HL-60 (cell line): Measurements from ENCODE around the gene HAUS8.

Experiments used
- DNase-seq, 2 experiments: peaks; one replicate each; pipeline ENCODE4 v3.0.0-alpha.2; 2010 to 2020; ENCODE audit warnings: low read depth in 1 of 2, low spot score in 1 of 2
- H3K27ac ChIP-seq: fragments of 250-450 bp; sonication (Bioruptor Pico); replicated peaks from 2 replicates; pipeline ENCODE4 v1.5.1; 2020; ENCODE audit warnings: mild to moderate bottlenecking, moderate library complexity
- H3K27me3 ChIP-seq: fragments of 250-450 bp; sonication (Bioruptor Pico); 2 replicates; pipeline ENCODE4 v1.5.1; 2021; ENCODE audit warnings: mild to moderate bottlenecking, moderate library complexity; ENCODE audit not compliant: insufficient read depth, poor library complexity, severe bottlenecking
- H3K4me3 ChIP-seq: replicated peaks from 2 replicates; pipeline ENCODE4 v1.5.1; 2011; ENCODE audit warnings: mild to moderate bottlenecking, control low read depth, low read length; ENCODE audit not compliant: insufficient read depth
- CTCF ChIP-seq: IDR thresholded peaks from one replicate; pipeline ENCODE4 v1.5.1; 2011; ENCODE audit warnings: low read length, control low read depth, inconsistent platforms; ENCODE audit not compliant: insufficient read depth
- GABPA ChIP-seq: IDR thresholded peaks from 2 replicates; pipeline ENCODE4 v1.6.1; 2012; ENCODE audit warnings: low read depth
- POLR2AphosphoS5 ChIP-seq: IDR thresholded peaks from 2 replicates; pipeline ENCODE4 v1.6.1; 2012; ENCODE audit warnings: low read depth
- REST ChIP-seq: IDR thresholded peaks from 2 replicates; pipeline ENCODE4 v1.6.1; 2012; ENCODE audit warnings: low read depth; ENCODE audit not compliant: insufficient replicate concordance
- SPI1 ChIP-seq: IDR thresholded peaks from 2 replicates; pipeline ENCODE4 v1.6.1; 2012; ENCODE audit warnings: low read depth, mild to moderate bottlenecking, borderline replicate concordance

HAUS8 gene

GRCh38 chr19:17079710-17080439, 4.6 kb upstream of the HAUS8 start:
- H3K27ac ChIP-seq: no peak overlapping the region
- H3K4me3 ChIP-seq: no peak overlapping the region
- no peaks in the 10 kb centered on the region for H3K27me3 ChIP-seq
- no peak for DNase-seq
- TF ChIP-seq CTCF: no peak
- no peak for TF ChIP-seq POLR2AphosphoS5
- no peak for TF ChIP-seq REST
- no peak for TF ChIP-seq GABPA

- H3K4me3 ChIP-seq: no peak overlapping the region
- no peaks in the 10 kb centered on the region for H3K27me3 ChIP-seq
- H3K27ac ChIP-seq: no peak overlapping the region
These were observed 3.9 kb upstream of the HAUS8 start for GRCh38 chr19:17078920-17079709.

More at GRCh38 chr19:17078920-17079709, 3.9 kb upstream of the HAUS8 start:
- DNase-seq: no peak
- TF ChIP-seq REST: no peak
- no peak for TF ChIP-seq GABPA
- TF ChIP-seq CTCF: no peak
- TF ChIP-seq SPI1: no peak
- TF ChIP-seq POLR2AphosphoS5: no peak
